Raji (cell line): Measurements from ENCODE around the gene KDM4C.

ENCODE experiments used
- POLR2A ChIP-seq: IDR thresholded peaks from 2 replicates; pipeline ENCODE4 v1.6.1; 2011; ENCODE audit warnings: low read depth, low read length, control low read depth; ENCODE audit not compliant: insufficient read depth

The KDM4C gene

DNA sequence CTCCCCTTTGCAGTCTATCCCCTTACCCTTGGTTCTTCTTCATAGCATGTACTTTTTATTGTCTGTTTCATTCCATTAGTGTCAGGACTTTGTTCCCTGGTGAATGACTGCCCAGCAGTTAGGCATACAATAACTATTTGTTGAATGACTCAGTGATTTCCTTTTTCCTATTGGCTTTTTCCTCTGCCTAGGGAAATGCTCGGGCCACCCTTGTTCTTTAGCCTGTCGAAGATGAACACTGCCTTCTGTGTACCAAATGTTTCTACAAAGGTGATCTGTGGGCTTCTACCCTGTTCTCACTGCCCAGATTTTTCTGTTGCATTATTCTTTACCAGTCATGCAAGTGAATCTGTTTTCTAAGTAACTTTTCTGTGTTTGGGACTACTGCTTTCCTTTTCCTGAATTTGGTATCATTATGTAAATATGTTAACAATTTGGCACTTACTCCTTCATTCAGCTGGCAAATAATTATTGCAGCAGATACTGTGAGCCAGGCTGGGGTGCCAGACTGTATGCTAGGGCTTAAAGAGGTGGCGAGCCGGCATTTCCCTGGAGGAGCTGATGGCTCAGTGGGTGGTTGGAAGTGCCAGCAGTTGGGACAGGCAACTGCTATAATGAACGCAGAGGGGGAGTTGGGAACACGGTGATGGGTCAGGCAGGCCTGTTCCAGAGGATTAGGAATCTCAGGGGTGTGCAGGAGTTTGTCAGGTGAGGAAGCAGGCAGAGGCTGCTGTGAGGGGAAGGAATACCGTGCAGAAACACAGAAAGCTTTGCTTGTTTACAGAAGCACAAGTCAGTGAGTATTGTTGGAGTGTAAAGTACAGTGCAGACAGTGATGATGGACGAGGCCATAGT, 30.6 kb downstream of the KDM4C start:
- no peak for TF ChIP-seq POLR2A

DNA sequence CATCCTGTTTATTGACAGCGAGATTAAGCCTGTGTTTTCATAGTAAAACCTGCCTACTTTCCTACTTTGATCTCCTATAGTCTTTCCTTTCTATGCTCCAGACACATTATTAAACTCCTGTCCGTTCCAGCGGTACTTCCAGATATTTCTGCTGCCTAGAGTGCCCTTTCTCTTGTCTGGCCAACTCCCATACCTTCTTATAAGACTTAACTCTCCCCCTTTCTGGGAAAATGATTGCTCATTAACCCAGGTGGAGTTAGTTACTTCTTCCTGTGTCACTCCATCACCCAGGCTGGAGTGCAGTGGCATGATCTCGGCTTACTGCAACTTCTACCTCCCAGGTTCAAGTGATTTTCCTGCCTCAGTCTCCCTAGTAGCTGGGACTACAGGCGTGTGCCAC, 33.1 kb downstream of the KDM4C start:
- TF ChIP-seq POLR2A = no peak

DNA sequence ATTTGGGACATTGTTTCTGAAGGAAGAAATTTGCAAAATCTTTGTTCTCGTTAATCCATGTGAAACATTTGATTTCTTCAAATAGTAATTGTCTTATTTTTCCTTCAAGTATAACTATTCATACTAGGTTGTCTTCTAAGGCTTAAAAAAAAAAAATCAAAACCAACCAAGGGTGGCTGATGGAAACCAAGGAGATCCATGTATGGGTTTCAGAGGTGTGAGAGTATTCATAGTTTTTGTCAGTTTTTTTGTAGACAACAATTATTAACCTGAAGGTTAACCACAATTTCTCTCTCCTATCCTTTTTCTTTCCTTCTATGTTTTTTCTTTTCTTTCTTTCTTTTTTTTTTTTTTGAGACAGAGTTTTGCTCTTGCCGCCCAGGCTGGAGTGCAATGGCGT, 35.4 kb downstream of the KDM4C start:
- no peak for TF ChIP-seq POLR2A

GRCh38 chr9:6794936-6795335, 37.2 kb downstream of the KDM4C start:
- TF ChIP-seq POLR2A = no peak

DNA sequence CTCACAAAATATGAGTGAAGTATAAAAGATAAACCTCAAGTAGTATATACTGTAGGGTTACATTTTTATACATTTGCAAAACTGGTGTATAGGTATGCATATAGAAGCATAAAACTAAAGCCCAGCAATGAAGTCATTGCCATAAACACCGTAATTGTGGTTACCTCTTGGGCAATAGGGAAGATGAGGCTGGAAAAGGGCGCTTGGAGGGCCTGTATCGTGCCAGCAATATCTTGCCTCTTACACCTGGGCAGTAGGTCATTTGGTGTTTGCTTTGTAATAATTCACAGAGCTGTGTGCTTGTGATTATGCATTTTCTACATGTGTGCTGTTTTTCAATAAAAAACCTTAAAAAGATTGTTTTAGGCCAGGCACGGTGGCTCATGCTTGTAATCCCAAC, 45.2 kb downstream of the KDM4C start:
- no peak for TF ChIP-seq POLR2A

DNA sequence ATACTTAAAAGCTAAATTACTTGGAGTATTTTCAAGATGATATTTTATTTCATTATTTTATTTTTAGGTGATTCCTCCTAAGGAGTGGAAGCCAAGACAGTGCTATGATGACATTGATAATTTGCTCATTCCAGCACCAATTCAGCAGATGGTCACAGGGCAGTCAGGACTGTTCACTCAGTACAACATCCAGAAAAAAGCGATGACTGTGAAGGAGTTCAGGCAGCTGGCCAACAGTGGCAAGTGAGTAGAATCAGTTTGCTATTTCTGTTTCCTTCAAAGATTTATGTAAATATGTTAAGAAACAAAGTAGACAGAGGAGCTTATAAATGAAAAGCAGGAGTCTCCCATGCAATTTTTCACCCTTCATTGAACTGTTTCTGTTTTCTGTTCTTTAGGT, 47.8 kb downstream of the KDM4C start:
- no peak for TF ChIP-seq POLR2A

DNA sequence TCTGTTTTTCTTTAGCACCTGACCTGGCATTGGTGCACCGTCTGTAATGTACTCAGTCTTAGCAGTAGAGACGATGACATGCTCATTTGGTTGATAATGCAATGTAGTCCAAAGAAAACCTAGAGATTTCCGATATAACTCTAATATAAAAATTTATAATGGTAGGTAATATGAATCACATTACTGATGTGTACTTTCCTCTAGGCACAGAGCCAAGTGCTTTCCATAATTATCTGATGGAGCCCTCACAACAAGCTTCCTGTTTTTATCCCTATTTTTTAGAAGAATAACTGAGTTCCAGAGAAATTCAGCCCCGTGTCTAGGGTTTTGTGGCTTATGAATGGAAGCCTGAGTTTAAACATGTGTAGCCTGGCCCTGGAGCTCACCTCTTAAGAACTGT, 53.7 kb downstream of the KDM4C start:
- no peak for TF ChIP-seq POLR2A

- no peak for TF ChIP-seq POLR2A
Observed at GRCh38 chr9:6816581-6816980, 58.8 kb downstream of the KDM4C start.

- no peak for TF ChIP-seq POLR2A
Observed at GRCh38 chr9:6818292-6818922, 60.6 kb downstream of the KDM4C start.

DNA sequence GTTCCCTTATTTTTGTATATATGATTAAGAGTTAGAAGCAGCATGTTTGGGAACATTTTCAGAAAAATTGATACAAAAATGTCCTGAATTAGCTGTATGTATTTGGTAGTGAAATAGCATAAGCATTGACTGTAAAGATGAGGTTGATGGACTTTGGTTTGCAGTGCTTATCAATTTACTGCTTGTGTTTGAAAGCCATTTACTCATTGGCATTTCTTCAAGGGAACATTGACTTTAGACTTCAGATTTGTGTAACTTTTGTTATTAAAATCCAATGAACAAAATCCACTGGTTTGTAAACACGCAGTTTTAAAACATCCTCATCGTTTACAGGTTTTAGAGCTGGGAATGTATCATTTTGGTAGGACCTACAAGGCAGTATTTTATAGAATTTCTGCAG, 61.3 kb downstream of the KDM4C start:
- no peak for TF ChIP-seq POLR2A

- no peak for TF ChIP-seq POLR2A
Observed at GRCh38 chr9:6819529-6819928, 61.8 kb downstream of the KDM4C start.

GRCh38 chr9:6822696-6823095, 64.9 kb downstream of the KDM4C start:
- TF ChIP-seq POLR2A = no peak

- TF ChIP-seq POLR2A = no peak
Observed at GRCh38 chr9:6827439-6828145, 69.8 kb downstream of the KDM4C start.

GRCh38 chr9:6829027-6829426, 71.3 kb downstream of the KDM4C start:
- no peak for TF ChIP-seq POLR2A

DNA sequence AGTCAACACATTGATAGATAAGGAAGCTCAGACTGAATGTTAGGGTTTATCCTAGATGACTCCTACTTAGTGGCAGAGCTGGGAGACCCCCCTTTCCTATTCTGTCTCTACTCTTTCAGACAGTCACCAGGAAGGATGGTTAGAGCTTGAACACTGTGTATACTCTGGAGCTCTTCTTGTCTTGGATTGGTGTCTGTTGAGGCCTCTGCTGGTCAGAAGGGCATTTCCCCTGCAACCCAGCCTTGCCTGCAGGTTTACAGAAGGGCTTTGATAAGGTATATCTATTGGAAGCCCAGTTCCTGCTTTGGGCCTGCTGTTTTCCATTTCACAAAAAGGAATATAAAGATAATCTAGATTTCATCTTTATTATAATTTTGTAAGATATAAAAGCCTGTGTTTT, 71.8 kb downstream of the KDM4C start:
- TF ChIP-seq POLR2A = no peak
